Measurements from ENCODE around the gene S100A4. TPM values are rescaled to one million over a fixed set of nuclear protein-coding genes. Genes with fewer than 3 reads are reported as not detected.

The S100A4 gene
- total RNA-seq (ENCODE audit: low replicate concordance), result 109 and 280 TPM in 2 replicates

DNA sequence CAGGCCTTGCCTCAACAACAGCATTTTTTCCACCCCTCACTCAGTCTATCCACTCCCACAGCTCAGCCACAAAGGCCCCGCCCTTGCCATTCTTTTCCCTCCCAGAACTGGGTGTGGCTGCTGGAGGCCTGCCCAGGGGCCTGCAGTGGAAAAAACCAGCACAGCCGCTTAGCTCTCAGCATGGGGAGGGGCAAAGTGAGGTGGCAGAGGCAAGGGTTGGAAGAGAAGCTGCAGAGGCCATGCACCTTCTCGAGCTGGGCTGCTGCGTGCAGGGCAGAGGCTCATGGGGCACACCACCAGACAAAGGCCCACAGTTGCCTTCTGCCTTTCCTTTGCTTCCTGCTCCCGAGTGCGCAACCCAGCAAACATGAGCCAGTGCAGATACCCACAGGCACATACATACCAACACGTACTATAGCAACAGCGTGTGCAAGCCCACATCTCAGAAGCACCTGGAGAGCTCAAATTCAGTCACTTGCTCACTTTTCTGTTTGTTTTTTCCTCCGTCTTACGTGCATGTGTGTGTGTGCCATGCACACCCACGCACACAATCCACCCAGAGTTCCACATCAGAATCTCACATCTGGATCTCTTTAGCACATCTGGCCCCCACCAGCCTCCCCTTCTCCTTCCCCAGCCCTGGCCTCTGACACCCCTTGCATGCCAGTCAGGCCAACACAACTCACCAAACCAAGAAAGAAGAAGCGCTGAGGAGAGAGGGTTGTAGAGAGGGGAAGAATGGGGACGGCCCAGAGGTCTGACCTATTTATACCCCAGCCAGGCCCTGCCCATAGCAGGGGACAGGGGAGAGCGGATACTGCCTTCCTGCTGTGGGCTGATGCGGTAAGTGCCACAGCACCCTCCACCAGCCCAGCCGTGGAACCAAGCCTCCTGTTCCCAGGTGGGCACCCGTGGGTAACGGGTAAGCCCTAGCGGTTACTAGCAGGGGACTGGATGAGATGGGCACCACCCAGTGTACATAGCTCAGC is at the start of gene S100A4:
TSS of gene S100A4 (minus strand) at position 740 of the 989 bp plus-strand sequence. CDS start 1,012 bp downstream, outside the sequence.

GRCh38 chr1:153565529-153566374 is 20.1 kb upstream of the S100A4 start, which contains the start of gene S100A2:
Gene S100A2 (minus strand): TSS chr1:153565844. CDS start chr1:153563877, 1,967 bp downstream.

GRCh38 chr1:153548722-153549688 is 3.4 kb upstream of the S100A4 start, which contains the start of gene S100A3:
Gene S100A3 (minus strand): TSS chr1:153549258. CDS start chr1:153548485, 773 bp downstream.

GRCh38 chr1:153540394-153541361 is 4.9 kb downstream of the S100A4 start, which contains the start of gene S100A5:
Gene S100A5 (minus strand): TSS chr1:153540934. CDS start chr1:153540191, 743 bp downstream.

DNA sequence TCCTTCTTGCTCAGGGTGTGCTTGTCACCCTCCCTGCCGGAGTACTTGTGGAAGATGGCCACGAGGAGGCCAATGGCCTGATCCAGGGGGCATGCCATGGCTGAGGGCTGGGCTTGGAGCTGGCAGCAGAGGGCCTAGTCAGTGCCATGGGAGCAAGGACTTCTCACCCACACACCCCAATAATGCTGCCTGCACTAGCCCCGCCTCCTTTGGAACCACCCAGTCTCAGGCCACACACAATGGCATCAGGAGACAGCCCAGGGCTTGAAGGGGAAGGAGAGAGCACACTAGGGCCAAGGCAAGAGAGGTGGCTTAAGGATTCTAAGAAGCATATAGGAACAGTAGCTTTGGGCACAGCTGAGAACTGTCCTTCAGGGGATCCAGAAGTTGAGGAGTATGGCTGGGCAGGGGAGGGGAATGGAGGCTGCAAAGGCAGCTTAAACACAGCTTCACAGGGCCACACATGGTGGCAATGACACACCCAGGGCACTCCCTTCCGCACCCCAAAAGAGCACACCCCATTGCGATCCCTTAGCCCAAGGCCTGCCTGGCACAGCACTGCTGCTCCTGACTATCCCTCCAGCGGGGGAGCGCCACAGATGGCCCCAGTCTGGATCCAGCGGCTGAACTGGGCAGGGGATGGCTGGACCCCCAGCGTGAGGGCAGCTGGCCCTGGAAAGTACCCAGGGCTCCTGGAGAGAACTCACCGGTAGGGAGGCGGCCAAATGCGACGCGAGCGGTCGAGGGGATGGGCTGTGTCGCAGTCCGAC is 10.2 kb downstream of the S100A4 start, which contains the start of gene S100A6:
TSS of gene S100A6 (minus strand) at position 750 of the 770 bp plus-strand sequence. CDS start at position 98, 652 bp downstream.

Other genes with a start within 250 kb of the S100A4 start
- gene PGLYRP3, start 232.9 kb downstream of the S100A4 start, total RNA-seq (ENCODE audit: low replicate concordance), result not detected in 2 replicates
- not detected in 2 replicates for gene PGLYRP4, start 197.0 kb downstream of the S100A4 start, total RNA-seq (ENCODE audit: low replicate concordance)
- not detected in 2 replicates for gene S100A9, start 188.0 kb downstream of the S100A4 start, total RNA-seq (ENCODE audit: low replicate concordance)
- gene S100A12, start 170.2 kb downstream of the S100A4 start, total RNA-seq (ENCODE audit: low replicate concordance), result not detected in 2 replicates
- not detected in 2 replicates for gene S100A8, start 154.7 kb downstream of the S100A4 start, total RNA-seq (ENCODE audit: low replicate concordance)
- gene S100A7A, start 129.3 kb downstream of the S100A4 start, total RNA-seq (ENCODE audit: low replicate concordance), result not detected in 2 replicates
- not detected in 2 replicates for gene S100A7, start 85.2 kb downstream of the S100A4 start, total RNA-seq (ENCODE audit: low replicate concordance)
- 1,802 and 2,597 TPM in 2 replicates for gene S100A6, start 9.8 kb downstream of the S100A4 start, total RNA-seq (ENCODE audit: low replicate concordance)
- not detected in 2 replicates for gene S100A5, start 4.9 kb downstream of the S100A4 start, total RNA-seq (ENCODE audit: low replicate concordance)
- 5.0 and 7.3 TPM in 2 replicates for gene S100A3, start 3.5 kb upstream of the S100A4 start, total RNA-seq (ENCODE audit: low replicate concordance)
- 1.1 and 3.5 TPM in 2 replicates for gene S100A2, start 20.0 kb upstream of the S100A4 start, total RNA-seq (ENCODE audit: low replicate concordance)
- gene S100A16, start 67.3 kb upstream of the S100A4 start, total RNA-seq (ENCODE audit: low replicate concordance), result 98.3 and 375 TPM in 2 replicates
- 0.12 and 0.30 TPM in 2 replicates for gene S100A14, start 70.5 kb upstream of the S100A4 start, total RNA-seq (ENCODE audit: low replicate concordance)
- 168 and 173 TPM in 2 replicates for gene S100A13, start 81.7 kb upstream of the S100A4 start, total RNA-seq (ENCODE audit: low replicate concordance)
- gene S100A1, start 82.6 kb upstream of the S100A4 start, total RNA-seq (ENCODE audit: low replicate concordance), result 0.23 TPM in 1 of 2 replicates, not detected in the other
- 22.7 and 27.4 TPM in 2 replicates for gene CHTOP, start 88.3 kb upstream of the S100A4 start, total RNA-seq (ENCODE audit: low replicate concordance)
- gene SNAPIN, start 112.9 kb upstream of the S100A4 start, total RNA-seq (ENCODE audit: low replicate concordance), result 26.4 and 55.4 TPM in 2 replicates
- 126 and 196 TPM in 2 replicates for gene ILF2, start 125.2 kb upstream of the S100A4 start, total RNA-seq (ENCODE audit: low replicate concordance)
- gene NPR1, start 132.9 kb upstream of the S100A4 start, total RNA-seq (ENCODE audit: low replicate concordance), result 0.08 and 19.8 TPM in 2 replicates
- 17.9 and 23.9 TPM in 2 replicates for gene INTS3, start 182.2 kb upstream of the S100A4 start, total RNA-seq (ENCODE audit: low replicate concordance)
- 4.4 and 38.0 TPM in 2 replicates for gene SLC27A3, start 229.6 kb upstream of the S100A4 start, total RNA-seq (ENCODE audit: low replicate concordance)

Measured in smooth muscle cell of the coronary artery (primary cell).